HFF-Myc (cell line): Measurements from ENCODE around the gene CNTN5.

Experiments
- DNase-seq: peaks from one replicate; pipeline ENCODE4 v3.0.0-alpha.2; 2011; ENCODE audit warnings: low read depth; ENCODE audit errors: extremely low read depth
- H3K4me3 ChIP-seq: replicated peaks from 2 replicates; pipeline ENCODE4 v1.5.1; 2011; ENCODE audit warnings: low read depth, mild to moderate bottlenecking, control low read depth, low read length
- CTCF ChIP-seq: IDR thresholded peaks from 2 replicates; pipeline ENCODE4 v1.5.1; 2012; ENCODE audit warnings: mild to moderate bottlenecking, low read depth, low read length, control low read depth; ENCODE audit errors: missing control alignments

CNTN5 gene

GRCh38 chr11:100354736-100355135 is 1334.0 kb downstream of the CNTN5 start:
- DNase-seq = no peak
- TF ChIP-seq CTCF = no peak
- no peak overlapping the region for H3K4me3 ChIP-seq

DNA sequence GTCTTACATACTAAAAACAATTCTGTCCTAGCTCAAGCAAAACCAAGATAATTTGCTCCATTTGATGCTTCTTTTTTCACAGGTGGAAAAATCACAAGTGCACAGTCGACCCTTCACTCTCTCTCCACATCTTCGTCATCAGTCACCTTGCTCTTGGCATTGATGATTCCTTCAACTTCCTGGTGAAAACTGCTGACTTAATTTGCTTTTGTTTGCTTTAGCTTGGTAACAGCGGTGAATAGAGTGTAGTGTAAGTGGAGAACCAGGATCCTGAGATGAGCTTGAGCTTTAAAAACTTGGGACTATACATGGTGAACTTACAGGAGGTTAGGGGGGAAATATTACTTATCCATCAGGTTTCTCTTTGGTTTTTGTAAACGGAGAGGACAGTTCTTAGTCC is 1335.3 kb downstream of the CNTN5 start:
- DNase-seq = no peak
- H3K4me3 ChIP-seq = no peak overlapping the region
- TF ChIP-seq CTCF = no peak

- H3K4me3 ChIP-seq = no peak overlapping the region
- no peak for DNase-seq
- TF ChIP-seq CTCF = no peak
Measured at GRCh38 chr11:100359281-100359680, 1338.5 kb downstream of the CNTN5 start.

GRCh38 chr11:100367892-100368291 is 1347.1 kb downstream of the CNTN5 start:
- TF ChIP-seq CTCF = no peak
- no peak overlapping the region for H3K4me3 ChIP-seq
- no peak for DNase-seq

DNA sequence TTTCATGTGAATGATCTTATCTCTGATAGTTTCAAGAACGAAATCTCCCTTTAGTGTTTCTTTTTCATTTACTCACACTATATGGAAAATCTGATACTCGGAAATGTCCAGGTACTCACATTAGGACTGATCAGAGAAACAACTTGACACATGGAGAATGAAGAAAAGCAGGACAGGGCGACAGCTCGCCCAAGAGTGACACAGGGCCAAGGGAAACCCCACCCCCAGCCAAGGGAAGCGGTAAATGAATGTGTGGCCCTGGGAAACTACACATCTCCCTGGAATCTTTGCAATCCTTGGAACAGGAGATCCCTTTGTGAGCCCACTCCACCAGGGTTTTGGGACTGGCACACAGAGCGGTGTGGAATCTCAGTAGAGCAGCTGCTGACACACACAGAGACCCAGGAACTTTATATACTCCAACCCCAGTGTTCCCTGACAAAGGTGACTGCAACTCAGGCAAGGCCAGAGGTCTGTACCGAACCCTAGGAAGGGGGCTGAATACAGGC is 1362.7 kb downstream of the CNTN5 start:
- DNase-seq = no peak
- no peak overlapping the region for H3K4me3 ChIP-seq
- no peak for TF ChIP-seq CTCF

DNA sequence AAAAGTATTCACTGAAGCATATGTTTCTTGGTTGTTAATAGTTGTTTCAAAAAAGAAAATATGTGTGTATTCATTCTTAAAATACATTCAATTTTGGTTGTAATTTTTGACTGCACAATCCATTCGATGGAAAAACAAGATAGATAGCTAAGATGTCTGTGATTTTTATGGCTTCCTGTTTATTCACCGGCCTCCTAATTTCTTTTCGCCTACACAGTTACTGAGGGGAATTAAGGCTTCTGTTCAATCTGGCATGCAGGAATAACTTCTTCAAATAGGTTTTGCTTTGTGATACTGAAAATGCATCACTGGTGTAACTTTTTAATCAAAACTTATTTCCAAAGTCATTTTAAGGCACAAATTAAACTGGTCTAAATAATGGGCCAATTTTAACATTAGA is 1375.5 kb downstream of the CNTN5 start:
- DNase-seq = no peak
- TF ChIP-seq CTCF = no peak
- no peak overlapping the region for H3K4me3 ChIP-seq

- DNase-seq = no peak
- no peak overlapping the region for H3K4me3 ChIP-seq
- TF ChIP-seq CTCF = no peak
Measured at GRCh38 chr11:100397401-100397800, 1376.7 kb downstream of the CNTN5 start.
